Esophagus (tissue), 2 donors: ENCODE measurements around the gene TAS2R41. TPM values are rescaled to one million over a fixed set of nuclear protein-coding genes. Genes with fewer than 3 reads are reported as not detected.
A peak's percentile ranks its signal among the peaks of the same experiment; 100 is the strongest.
"Not testable (repeated sequence)": the region's sequence is repeated elsewhere in the genome, so short reads cannot be mapped to it uniquely, and the experiment has no call there.

ENCODE experiments used
- H3K27ac ChIP-seq, 2 donors: one replicate each; pipeline ENCODE4 v1.5.1; 2013; ENCODE audit warnings: low read depth in 2 of 2, mild to moderate bottlenecking in 2 of 2, inconsistent platforms in 1 of 2, low read length in 1 of 2, moderate library complexity in 1 of 2
- H3K27me3 ChIP-seq, 2 donors: one replicate each; pipeline ENCODE4 v1.6.1; 2013; ENCODE audit warnings: low read length in 2 of 2, control low read depth in 1 of 2, mild to moderate bottlenecking in 1 of 2; ENCODE audit not compliant: insufficient read depth in 2 of 2, control insufficient read depth in 1 of 2
- H3K36me3 ChIP-seq, 2 donors: one replicate each; pipeline ENCODE4 v1.6.1; 2013; ENCODE audit warnings: low read length in 1 of 2; ENCODE audit not compliant: control insufficient read depth in 2 of 2, insufficient read depth in 2 of 2
- H3K4me1 ChIP-seq, 2 donors: one replicate each; pipeline ENCODE4 v1.6.1; 2013; ENCODE audit warnings: low read length in 1 of 2; ENCODE audit not compliant: control insufficient read depth in 2 of 2, insufficient read depth in 2 of 2
- H3K4me3 ChIP-seq, 2 donors: one replicate each; pipeline ENCODE4 v1.5.1; 2013; ENCODE audit warnings: low read length in 2 of 2, mild to moderate bottlenecking in 2 of 2, low read depth in 1 of 2, moderate library complexity in 1 of 2
- H3K9me3 ChIP-seq, 2 donors: one replicate each; pipeline ENCODE4 v1.6.1; 2013; ENCODE audit warnings: mild to moderate bottlenecking in 2 of 2, low read depth in 1 of 2, low read length in 1 of 2, moderate library complexity in 1 of 2; ENCODE audit not compliant: control insufficient read depth in 2 of 2, insufficient read depth in 1 of 2
- WGBS, 2 donors: extraction: QIAGEN DNeasy Blood & Tissue Kit; methylation state at CpG; one replicate each; pipeline ENCODE4 v1.1.7; 2013; 5-methylcytosine and 5-hydroxymethylcytosine counted together
- polyA plus RNA-seq, 2 donors: library from polyadenylated mRNA; stranded (reverse); fragments of 200-250 nt; gene quantifications; one replicate each; pipeline ENCODE4 v1.2.3, GENCODE V29; 2013
- donor health status: healthy with polysubstance abuse.
- donor health status: Bipolar disorder and iron deficiency.

Gene TAS2R41
- polyA plus RNA-seq, 2 donors: not detected

- no peaks in the 10 kb centered on the region for H3K9me3 ChIP-seq
- 66 to 73% methylated on average over 1 of the region's 1 CpG for WGBS, 2 donors
- no peaks in the 10 kb centered on the region for H3K4me1 ChIP-seq
- H3K4me3 ChIP-seq: no peak overlapping the region
- no peaks in the 10 kb centered on the region for H3K36me3 ChIP-seq
- H3K27ac ChIP-seq: no peak overlapping the region
- no peaks in the 10 kb centered on the region for H3K27me3 ChIP-seq
These were observed 13.7 kb upstream of the TAS2R41 start for GRCh38 chr7:143463957-143464356.

- 59 to 61% methylated on average over 1 of the region's 1 CpG for WGBS, 2 donors
- no peak overlapping the region for H3K4me3 ChIP-seq
- H3K27ac ChIP-seq: no peak overlapping the region
- H3K4me1 ChIP-seq: no peaks in the 10 kb centered on the region
- H3K9me3 ChIP-seq: no peaks in the 10 kb centered on the region
- no peaks in the 10 kb centered on the region for H3K36me3 ChIP-seq
- no peaks in the 10 kb centered on the region for H3K27me3 ChIP-seq
These were observed 9.9 kb upstream of the TAS2R41 start for GRCh38 chr7:143467724-143468123.

GRCh38 chr7:143472071-143472689 is 5.5 kb upstream of the TAS2R41 start:
- H3K4me3 ChIP-seq, H3K4me1 ChIP-seq, H3K27me3 ChIP-seq, H3K9me3 ChIP-seq, H3K36me3 ChIP-seq: not testable (repeated sequence)
- WGBS, 2 donors: 56 to 61% methylated on average over 11 of the region's 11 CpGs
- peak overlapping the region; percentile 47 to 79 for H3K27ac ChIP-seq

GRCh38 chr7:143479055-143479766 is 1.5 kb downstream of the TAS2R41 start:
- 73 to 75% methylated on average over 10 of the region's 10 CpGs for WGBS, 2 donors
- Histone ChIP-seq H3K4me3 (no peak overlapping the region), H3K4me1 (no peaks in the 10 kb centered on the region), H3K27ac (no peak overlapping the region), H3K9me3 (no peaks in the 10 kb centered on the region), H3K36me3 (no peaks in the 10 kb centered on the region), H3K27me3 (no peaks in the 10 kb centered on the region)

GRCh38 chr7:143480501-143480900 is 2.8 kb downstream of the TAS2R41 start:
- Histone ChIP-seq H3K9me3 (no peaks in the 10 kb centered on the region), H3K4me3 (no peak overlapping the region), H3K36me3 (no peaks in the 10 kb centered on the region), H3K27me3 (no peaks in the 10 kb centered on the region), H3K27ac (no peak overlapping the region), H3K4me1 (no peaks in the 10 kb centered on the region)

GRCh38 chr7:143484119-143484518 is 6.4 kb downstream of the TAS2R41 start:
- Histone ChIP-seq H3K9me3 (no peaks in the 10 kb centered on the region), H3K4me3 (no peak overlapping the region), H3K4me1 (no peaks in the 10 kb centered on the region), H3K27me3 (no peaks in the 10 kb centered on the region), H3K27ac (no peak overlapping the region), H3K36me3 (no peaks in the 10 kb centered on the region)
- 55 to 63% methylated on average over 3 of the region's 3 CpGs for WGBS, 2 donors

- Histone ChIP-seq H3K9me3 (no peaks in the 10 kb centered on the region), H3K4me3 (no peak overlapping the region), H3K36me3 (no peaks in the 10 kb centered on the region), H3K4me1 (no peaks in the 10 kb centered on the region), H3K27ac (no peak overlapping the region), H3K27me3 (no peaks in the 10 kb centered on the region)
These were observed 7.4 kb downstream of the TAS2R41 start for GRCh38 chr7:143485094-143485493.

- Histone ChIP-seq H3K4me1 (no peaks in the 10 kb centered on the region), H3K27ac (no peak overlapping the region), H3K36me3 (no peaks in the 10 kb centered on the region), H3K4me3 (no peak overlapping the region), H3K27me3 (no peaks in the 10 kb centered on the region), H3K9me3 (no peaks in the 10 kb centered on the region)
- 74 to 82% methylated on average over 6 of the region's 6 CpGs for WGBS, 2 donors
These were observed 7.8 kb downstream of the TAS2R41 start for GRCh38 chr7:143485500-143485899.

- not testable (repeated sequence) for H3K36me3 ChIP-seq, H3K27me3 ChIP-seq, H3K4me1 ChIP-seq, H3K9me3 ChIP-seq, H3K4me3 ChIP-seq, H3K27ac ChIP-seq
- 79 to 90% methylated on average over 3 of the region's 3 CpGs for WGBS, 2 donors
These were observed 8.6 kb downstream of the TAS2R41 start for GRCh38 chr7:143486266-143486665.

GRCh38 chr7:143487061-143487460 is 9.4 kb downstream of the TAS2R41 start:
- no peaks in the 10 kb centered on the region for H3K4me1 ChIP-seq
- no peaks in the 10 kb centered on the region for H3K27me3 ChIP-seq
- no peaks in the 10 kb centered on the region for H3K36me3 ChIP-seq
- no peak overlapping the region for H3K4me3 ChIP-seq
- H3K27ac ChIP-seq: no peak overlapping the region
- H3K9me3 ChIP-seq: no peaks in the 10 kb centered on the region
- 68 to 72% methylated on average over 2 of the region's 2 CpGs for WGBS, 2 donors
